Liver (tissue), 3 donors: Measurements from ENCODE around the gene METTL21C.

Source experiments
- GABPA ChIP-seq, 2 donors: IDR thresholded peaks in 1 of 2; conservative IDR thresholded peaks in 1 of 2; 2 replicates each; pipeline ENCODE4 v1.6.1; 2016; ENCODE audit warnings: antibody characterized with exemption in 2 of 2, mild to moderate bottlenecking in 1 of 2, moderate library complexity in 1 of 2
- JUND ChIP-seq, 2 donors: IDR thresholded peaks; 2 replicates each; pipeline ENCODE4 v1.6.1; 2016; ENCODE audit warnings: antibody characterized with exemption in 2 of 2
- RAD21 ChIP-seq, 2 donors: IDR thresholded peaks; 2 replicates each; pipeline ENCODE4 v1.6.1; 2016; ENCODE audit warnings: antibody characterized with exemption in 2 of 2, mild to moderate bottlenecking in 2 of 2
- RXRA ChIP-seq, 2 donors: IDR thresholded peaks; 2 replicates each; pipeline ENCODE4 v1.6.1; 2017 to 2018; ENCODE audit warnings: antibody characterized with exemption in 2 of 2, mild to moderate bottlenecking in 1 of 2
- SP1 ChIP-seq: IDR thresholded peaks from 2 replicates; pipeline ENCODE4 v1.6.1; 2018; ENCODE audit warnings: antibody characterized with exemption, mild to moderate bottlenecking
- TAF1 ChIP-seq: conservative IDR thresholded peaks from 2 replicates; pipeline ENCODE4 v1.6.1; 2016; ENCODE audit warnings: antibody characterized with exemption, mild to moderate bottlenecking
- YY1 ChIP-seq: IDR thresholded peaks from 2 replicates; pipeline ENCODE4 v1.6.1; 2016; ENCODE audit warnings: antibody characterized with exemption, mild to moderate bottlenecking
- TF ChIP-seq, protein P1 (sequence below): fragments of 150-350 bp; IDR thresholded peaks from 2 replicates; pipeline ENCODE4 v1.5.1; 2017; ENCODE audit warnings: improper control_type of control experiment, low read depth, low read length; ENCODE audit not compliant: missing input control
- TF ChIP-seq, protein P2 (sequence below): IDR thresholded peaks from 2 replicates; pipeline ENCODE4 v1.6.1; 2016; ENCODE audit warnings: antibody characterized with exemption, mild to moderate bottlenecking
- TF ChIP-seq, protein P3 (sequence below): IDR thresholded peaks from 2 replicates; pipeline ENCODE4 v1.6.1; 2016; ENCODE audit warnings: antibody characterized with exemption
- donor health status: healthy.
- donor health status: healthy.

DNA sequence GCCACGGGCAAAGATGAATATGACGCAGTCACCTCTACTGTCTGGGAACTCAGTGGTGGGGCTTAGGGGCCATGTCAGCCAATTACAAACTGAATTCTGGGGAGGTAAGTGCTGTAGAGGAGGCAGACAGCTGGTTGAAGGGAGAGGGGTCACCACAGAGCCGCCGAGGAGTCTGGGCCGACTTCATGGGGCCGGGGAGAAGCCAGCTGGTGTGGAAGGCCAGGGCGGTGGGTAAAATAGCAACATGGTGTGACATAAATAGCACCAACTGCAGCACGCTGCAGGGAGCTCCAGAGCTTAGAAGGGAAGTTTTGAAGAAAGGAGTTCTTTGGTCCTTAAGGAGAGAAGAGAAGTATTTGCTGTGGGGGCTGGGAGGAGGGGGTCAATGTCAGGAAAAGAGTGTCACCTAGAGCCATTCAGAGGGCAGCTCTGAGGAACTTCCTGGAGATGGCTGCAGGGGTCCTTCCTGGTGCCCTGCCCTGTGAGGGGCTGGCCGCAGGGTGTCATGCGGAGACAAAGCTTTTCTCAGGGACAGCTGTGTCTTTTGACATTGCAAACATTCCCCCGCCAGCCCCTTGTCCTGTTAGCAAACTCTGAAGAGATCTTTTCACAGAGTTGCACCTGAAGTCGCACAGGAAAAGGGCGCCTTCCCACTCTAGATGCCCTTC is 6.4 kb downstream of the METTL21C start:
- TF ChIP-seq, protein P1, sequence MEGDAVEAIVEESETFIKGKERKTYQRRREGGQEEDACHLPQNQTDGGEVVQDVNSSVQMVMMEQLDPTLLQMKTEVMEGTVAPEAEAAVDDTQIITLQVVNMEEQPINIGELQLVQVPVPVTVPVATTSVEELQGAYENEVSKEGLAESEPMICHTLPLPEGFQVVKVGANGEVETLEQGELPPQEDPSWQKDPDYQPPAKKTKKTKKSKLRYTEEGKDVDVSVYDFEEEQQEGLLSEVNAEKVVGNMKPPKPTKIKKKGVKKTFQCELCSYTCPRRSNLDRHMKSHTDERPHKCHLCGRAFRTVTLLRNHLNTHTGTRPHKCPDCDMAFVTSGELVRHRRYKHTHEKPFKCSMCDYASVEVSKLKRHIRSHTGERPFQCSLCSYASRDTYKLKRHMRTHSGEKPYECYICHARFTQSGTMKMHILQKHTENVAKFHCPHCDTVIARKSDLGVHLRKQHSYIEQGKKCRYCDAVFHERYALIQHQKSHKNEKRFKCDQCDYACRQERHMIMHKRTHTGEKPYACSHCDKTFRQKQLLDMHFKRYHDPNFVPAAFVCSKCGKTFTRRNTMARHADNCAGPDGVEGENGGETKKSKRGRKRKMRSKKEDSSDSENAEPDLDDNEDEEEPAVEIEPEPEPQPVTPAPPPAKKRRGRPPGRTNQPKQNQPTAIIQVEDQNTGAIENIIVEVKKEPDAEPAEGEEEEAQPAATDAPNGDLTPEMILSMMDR, result no peak
- TF ChIP-seq TAF1, result no peak
- no peak for TF ChIP-seq JUND (IDR thresholded peaks at IDR 0.05)
- TF ChIP-seq YY1, result no peak
- TF ChIP-seq, protein P2, sequence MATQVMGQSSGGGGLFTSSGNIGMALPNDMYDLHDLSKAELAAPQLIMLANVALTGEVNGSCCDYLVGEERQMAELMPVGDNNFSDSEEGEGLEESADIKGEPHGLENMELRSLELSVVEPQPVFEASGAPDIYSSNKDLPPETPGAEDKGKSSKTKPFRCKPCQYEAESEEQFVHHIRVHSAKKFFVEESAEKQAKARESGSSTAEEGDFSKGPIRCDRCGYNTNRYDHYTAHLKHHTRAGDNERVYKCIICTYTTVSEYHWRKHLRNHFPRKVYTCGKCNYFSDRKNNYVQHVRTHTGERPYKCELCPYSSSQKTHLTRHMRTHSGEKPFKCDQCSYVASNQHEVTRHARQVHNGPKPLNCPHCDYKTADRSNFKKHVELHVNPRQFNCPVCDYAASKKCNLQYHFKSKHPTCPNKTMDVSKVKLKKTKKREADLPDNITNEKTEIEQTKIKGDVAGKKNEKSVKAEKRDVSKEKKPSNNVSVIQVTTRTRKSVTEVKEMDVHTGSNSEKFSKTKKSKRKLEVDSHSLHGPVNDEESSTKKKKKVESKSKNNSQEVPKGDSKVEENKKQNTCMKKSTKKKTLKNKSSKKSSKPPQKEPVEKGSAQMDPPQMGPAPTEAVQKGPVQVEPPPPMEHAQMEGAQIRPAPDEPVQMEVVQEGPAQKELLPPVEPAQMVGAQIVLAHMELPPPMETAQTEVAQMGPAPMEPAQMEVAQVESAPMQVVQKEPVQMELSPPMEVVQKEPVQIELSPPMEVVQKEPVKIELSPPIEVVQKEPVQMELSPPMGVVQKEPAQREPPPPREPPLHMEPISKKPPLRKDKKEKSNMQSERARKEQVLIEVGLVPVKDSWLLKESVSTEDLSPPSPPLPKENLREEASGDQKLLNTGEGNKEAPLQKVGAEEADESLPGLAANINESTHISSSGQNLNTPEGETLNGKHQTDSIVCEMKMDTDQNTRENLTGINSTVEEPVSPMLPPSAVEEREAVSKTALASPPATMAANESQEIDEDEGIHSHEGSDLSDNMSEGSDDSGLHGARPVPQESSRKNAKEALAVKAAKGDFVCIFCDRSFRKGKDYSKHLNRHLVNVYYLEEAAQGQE, result no peak
- TF ChIP-seq RXRA (IDR thresholded peaks at IDR 0.05), result no peak
- no peak for TF ChIP-seq SP1
- no peak for TF ChIP-seq RAD21 (IDR thresholded peaks at IDR 0.05)
- TF ChIP-seq, protein P3, sequence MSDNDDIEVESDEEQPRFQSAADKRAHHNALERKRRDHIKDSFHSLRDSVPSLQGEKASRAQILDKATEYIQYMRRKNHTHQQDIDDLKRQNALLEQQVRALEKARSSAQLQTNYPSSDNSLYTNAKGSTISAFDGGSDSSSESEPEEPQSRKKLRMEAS, result no peak
- TF ChIP-seq GABPA (IDR thresholded peaks at IDR 0.05 in 1 of 2, conservative IDR thresholded peaks at IDR 0.05 in 1 of 2), result no peak
